Measurements from ENCODE around the gene RD3L.

Gene RD3L

DNA sequence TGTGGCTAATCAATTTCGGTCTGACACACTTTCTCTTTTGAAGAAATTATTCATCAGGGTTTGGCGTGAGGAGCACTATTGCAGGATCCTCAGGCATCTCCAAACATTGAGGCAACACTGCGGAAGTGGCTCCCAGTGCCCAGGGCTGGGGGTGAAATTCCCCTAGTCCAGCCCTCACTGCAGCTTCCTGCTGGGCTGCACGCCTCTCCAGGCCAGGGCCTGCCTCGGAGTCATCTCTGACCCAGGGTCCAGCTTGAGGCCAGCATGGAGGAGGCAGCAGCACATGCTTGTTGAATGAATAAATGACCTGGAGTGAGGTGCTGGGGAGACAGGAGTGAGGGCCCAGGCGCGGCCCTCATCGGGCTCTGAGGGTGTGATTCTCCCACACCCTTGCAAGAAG is 50.1 kb downstream of the RD3L start:
- no peak for DNase-seq

DNA sequence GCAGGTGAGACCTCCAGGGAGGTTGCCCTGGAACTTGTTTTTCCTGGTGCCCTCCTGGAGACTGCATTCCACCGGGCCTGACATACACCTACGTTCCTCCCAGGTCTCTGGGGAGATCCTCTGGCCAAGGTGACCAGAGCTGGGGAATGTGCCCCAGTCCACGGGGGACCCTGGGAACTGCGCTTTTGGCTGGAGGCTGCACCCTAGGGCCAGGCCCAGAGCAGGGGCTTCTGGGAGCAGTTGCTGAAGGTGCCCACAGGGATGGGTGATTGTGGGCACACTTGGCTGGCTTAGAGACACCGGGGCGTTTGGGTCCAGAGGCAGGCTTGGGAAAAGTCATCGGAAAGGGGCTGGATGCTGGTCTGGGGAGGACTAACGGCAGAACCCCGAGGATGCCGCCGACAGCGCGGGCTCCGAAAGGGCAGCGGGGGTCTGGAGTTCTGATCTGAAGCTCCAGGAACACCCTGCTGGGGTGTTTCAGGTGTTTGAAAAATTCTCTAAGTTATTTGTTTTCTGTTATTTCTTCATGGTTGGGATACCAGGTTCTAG is 50.6 kb downstream of the RD3L start:
- no peak for DNase-seq

DNA sequence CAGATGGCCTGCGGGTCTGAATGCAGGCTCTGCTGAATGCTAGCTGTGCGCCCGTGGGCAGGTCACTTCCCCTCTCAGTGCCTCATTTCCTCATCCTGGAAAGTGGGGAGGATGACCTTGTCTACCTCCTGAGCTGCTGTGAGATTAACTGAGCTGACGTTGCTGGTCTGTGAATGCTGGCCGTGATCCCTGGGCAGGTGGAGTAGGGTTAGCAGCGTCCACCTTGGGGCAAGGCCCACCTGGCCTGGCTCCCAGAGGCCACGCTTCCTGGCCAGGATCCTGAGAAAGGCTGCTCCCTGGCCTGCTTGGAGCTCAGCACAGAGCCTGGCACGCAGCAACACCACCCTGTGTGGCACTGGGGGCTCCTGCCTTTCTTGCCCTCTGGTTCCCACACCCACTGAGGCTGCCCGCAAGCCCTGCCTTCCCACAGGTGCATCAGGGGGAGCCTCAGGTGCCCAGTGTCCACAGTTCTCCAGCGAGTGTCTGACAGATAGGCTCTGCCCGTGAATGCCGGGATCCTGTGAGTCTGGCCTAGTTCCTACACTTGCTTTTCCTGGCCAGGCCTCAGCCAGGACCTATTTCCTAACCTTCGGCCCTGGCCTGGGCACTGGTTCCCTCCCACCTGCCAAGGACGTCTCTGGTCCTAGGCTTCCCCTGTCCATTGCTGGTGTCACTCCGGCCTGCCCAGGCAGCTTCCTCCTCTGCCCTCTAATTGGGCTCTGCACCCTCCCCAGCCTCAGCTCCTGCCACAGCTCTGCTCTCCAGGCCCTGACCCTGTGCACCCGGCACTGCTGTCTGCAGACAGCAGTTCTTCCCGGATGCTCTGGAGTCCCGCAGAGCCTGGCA is 51.3 kb downstream of the RD3L start:
- DNase-seq = no peak
